ENCODE data around the gene LILRA6.
A peak's percentile ranks its signal among the peaks of the same experiment; 100 is the strongest.
"Not testable (repeated sequence)": the region's sequence is repeated elsewhere in the genome, so short reads cannot be mapped to it uniquely, and the experiment has no call there.

Gene LILRA6

DNA sequence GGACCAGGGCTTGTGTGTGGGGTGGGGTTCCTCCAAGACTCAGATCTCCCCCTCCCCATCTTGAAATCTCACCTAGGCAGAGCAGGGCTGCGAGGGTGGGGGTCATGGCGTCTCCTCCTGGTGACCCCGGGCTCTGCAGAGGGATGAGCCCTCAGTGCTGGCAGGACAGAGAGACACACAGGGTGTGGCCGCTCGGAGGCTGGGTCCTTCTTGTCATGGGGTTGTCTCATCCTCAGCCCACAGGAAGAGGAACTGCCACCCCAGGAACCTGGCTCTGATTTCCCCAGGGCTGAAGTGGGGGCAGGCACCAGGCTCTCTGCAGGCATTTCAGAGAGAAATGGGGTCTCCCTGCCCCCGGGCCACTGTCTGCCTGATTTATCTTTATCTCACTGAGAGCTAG, at the start of gene LILRA6:
LILRA6 (minus strand) TSS at position 145 of the 400 bp plus-strand sequence.
- not testable (repeated sequence) for DNase-seq (ENCODE audit: low read depth in 3 of 3)

DNA sequence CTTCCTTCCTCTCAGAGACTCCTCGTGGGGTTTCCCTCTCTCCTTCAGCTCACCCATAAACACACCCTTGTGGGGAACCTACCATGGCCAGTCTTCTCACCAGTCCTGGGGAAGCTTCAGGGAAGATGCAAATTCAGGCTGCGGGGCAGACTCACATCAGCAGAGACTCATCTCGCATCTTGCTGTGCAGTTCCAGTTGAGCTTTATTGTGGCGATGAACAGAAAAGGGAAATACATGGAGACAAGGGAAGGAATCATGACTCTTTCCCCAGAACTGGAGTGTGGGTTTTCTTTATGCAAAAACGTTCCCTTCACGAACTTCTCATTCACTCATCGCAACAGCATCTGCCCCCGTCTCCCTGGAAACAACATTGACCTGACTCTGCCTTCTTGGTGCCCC, 46.6 kb upstream of the LILRA6 start:
- DNase-seq (ENCODE audit: low read depth in 3 of 3), result not testable (repeated sequence)

DNA sequence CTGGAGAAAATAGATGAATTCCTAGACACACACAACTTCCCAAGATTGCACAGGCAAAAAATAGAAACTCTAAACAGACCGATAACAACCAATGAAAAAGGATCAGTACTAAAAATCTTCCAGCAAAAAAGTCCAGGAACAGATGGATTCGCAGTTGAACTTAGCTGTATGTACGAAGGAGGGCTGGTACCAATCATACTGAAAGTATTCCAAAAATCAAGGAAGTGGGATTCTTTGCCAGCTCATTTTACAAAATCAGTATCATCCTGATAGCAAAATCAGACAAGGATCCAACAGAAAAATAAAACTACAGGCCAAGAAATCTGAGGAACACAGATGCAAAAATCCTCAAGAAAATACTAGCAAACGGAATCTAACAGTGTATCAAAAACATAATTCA, 44.9 kb upstream of the LILRA6 start:
- DNase-seq (ENCODE audit: low read depth in 3 of 3), result no peak

DNA sequence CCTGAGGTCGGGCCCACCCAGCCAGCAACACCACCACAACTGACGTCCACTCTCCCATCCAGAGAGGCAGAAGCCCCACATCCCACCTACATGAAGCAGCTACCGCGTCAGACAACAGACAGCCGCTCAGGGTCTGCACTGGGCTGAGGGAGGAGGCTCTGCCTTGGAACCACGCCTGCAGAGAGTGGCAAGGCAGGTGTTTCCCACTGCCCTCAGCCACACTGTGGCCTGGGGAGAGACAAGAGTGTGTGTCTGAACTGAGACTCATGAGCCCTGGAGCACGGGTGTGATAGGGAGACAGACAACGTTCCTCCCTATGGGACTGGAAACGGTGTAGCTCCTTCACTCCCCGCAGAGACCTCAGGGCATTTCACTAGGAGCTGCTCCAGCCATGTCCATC, 43.7 kb upstream of the LILRA6 start:
- not testable (repeated sequence) for DNase-seq (ENCODE audit: low read depth in 3 of 3)

DNA sequence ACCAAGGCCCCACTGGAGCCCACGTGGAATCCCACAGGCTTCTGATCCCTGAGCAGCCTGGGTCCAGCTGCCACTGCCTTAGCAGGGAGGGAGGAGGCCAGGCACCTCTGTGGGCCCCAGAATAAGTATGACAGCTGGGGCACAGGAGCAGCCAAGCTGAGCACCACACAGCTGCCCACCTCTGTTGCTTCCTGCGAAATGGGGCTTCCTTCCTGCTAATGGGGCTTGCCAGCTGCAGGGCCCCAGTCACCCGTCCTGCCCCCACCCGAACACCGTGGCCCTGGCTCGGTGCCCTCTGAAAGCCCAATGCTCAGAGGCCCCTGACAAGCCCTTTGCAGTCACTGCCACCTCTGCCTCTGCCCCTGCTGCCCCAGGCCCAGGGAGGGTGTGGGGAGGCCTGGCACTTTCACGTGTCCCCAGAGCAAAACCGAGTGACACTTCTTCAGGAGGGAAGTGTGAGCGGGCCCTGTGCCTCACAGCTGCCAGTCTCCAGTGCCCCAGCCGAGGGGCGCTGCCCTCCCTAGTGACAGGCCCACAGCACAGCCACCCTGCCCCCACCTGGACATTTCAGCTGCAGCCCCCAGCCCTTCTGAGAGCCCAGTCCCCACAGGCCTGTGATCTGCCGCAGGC, 43.0 kb upstream of the LILRA6 start:
- not testable (repeated sequence) for DNase-seq (ENCODE audit: low read depth in 3 of 3)

DNA sequence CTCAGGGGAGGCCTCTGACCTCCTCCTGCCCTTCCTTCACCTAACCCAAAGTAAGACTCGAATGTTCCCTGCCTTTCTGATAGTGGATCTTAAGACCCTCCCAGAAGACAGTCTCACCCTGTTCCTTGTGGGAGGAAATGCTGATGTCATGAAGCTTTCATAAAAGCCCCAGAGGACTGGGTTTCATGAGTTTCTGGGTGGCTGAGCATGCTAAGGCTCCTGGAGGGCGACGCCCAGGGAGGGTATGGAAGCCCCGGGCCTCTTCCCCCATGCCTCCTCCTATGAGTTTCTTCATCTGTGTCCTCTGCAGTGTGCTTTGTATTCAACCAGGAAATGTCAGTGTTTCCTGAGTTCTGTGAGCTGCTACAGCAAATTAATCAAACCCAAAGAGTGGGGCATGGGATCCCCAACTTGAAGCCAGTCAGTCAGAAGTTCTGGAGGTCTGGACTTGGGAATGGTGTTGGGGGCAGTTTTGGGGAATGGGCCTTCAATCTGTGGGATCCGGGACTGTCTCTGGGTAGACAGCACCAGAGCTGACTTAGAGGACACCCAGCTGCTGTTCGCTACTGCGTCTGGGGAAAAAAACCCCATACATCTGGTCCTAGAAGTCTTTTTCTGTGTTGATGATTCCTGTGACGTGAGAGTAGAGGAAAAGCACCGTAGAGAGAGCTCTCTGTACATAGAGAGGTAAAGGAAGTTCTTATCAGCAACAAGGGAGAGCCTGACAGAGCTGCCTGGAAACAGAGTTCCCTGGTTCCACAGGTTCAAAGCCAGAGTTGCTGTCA, 40.3 kb upstream of the LILRA6 start:
- DNase-seq (ENCODE audit: low read depth in 3 of 3), result no peak

DNA sequence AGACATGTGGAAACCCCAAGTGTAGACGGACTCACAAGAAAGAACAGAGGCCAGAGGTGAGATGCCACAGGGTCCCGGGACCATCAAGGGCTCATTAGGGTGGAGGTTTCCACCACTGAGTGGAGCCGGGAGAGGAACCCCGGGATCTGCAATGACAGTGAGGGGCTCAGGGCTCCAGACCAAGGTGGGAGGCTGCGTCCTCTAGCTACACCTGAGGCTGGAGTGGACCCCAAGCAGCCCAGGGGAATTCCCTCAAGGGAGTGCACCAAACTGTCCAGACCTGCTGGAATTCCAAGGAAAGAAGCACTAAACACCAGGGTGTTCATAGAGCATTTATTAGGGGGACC, 39.1 kb upstream of the LILRA6 start:
- not testable (repeated sequence) for DNase-seq (ENCODE audit: low read depth in 3 of 3)

DNA sequence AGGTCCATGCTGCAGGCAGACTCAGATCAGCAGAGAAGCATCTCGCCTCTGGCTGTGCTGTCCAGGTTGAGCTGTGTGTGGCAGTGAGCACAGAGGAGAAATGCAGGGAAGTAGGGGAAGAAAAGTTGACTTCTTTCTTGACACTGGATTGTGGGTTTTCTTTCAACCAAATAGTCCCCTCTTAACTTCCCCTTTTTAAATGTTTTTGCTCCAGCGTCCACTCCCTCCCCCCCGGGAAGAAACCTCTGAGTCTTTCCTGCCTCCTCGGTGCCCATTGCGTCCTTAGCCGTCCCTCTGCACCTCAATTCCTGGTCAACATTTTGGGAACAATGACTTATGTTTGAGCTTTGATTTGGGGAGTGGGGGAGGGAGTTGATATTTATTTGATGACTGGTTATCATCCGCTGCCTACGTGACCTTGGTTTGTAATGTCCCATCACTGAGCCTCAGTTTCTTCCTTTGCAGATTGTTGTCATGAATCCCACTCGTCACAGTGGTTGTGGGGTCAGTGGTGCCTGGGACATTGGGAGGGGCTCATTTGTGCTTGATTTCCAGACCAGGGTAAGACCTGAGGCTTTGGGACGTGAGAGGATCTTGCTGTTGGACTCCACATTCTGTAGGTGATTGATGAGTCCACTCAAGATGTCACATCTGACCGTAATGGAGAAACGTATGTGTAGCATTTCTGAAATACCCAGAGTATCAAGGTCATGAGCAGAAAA, 38.6 kb upstream of the LILRA6 start, which contains the start of gene LILRB2:
LILRB2 (minus strand) TSS at position 104 of the 722 bp plus-strand sequence. CDS start 614 bp downstream, outside the sequence.
- no peak for DNase-seq (ENCODE audit: low read depth in 3 of 3)

DNA sequence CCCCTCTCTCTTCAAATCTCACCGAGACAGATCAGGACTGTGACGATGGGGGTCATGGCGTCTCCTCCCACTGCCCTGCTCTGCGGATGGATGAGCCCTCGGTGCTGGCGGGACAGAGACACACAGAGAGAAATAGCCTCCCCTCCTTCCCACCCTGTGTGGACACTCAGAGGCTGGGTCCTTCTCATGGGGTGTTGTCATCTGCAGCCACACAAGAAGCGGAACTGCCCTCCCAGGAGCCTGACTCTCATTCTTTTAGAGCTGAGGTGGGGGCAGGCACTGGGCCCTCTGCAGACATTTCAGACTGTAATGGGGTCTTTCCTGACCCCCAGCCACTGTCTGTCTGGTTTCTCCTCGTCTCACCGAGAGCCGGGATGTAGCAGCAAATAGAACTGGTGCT, 37.9 kb upstream of the LILRA6 start:
- DNase-seq (ENCODE audit: low read depth in 3 of 3), result not testable (repeated sequence)

DNA sequence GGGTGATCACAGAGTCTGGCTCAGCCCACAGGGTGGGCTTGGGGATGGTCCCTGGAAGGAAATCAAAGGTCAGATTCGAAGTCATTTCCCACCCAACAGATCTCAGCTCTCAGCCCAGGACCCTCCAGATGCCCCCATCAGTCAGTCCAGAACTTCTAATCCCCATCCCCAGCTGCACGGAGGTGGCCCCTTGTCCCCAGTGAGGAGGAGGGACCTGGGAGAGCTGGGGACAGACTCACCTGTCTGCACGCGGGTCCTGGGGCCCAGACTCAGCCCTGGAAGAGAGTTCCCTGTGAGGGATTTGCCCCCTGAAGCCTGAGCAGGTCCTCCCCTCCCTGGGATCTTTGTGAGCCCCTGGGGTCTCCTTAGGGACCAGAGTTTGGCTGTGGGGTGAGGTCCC, 37.4 kb upstream of the LILRA6 start:
- DNase-seq (ENCODE audit: low read depth in 3 of 3), result not testable (repeated sequence)

DNA sequence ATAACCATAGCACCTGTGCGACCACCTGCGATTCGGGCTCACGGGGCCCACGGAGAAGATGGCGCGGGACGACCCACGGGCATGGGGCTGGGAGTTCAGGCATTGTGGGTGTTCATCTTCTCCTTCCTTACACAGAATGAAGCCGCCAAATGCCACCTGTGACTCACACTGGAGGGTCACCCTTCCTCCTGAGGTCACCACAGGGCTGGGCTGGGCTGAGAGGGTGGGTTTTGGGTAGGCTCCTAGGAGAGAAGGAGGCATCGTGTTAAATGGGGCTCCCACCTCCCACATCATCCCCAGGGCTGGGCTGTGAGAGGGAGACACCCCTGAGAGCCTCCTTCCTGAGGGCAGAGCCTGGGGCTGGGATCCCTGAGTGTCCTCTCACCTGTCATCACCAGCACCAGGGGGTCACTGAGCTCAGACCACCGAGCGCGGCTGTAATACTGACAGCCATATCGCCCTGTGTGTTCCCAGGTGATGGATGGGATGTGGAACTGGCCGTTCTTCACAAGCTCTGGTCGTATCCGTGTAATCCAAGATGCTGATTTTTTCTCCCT, 36.9 kb upstream of the LILRA6 start:
- no peak for DNase-seq (ENCODE audit: low read depth in 3 of 3)

DNA sequence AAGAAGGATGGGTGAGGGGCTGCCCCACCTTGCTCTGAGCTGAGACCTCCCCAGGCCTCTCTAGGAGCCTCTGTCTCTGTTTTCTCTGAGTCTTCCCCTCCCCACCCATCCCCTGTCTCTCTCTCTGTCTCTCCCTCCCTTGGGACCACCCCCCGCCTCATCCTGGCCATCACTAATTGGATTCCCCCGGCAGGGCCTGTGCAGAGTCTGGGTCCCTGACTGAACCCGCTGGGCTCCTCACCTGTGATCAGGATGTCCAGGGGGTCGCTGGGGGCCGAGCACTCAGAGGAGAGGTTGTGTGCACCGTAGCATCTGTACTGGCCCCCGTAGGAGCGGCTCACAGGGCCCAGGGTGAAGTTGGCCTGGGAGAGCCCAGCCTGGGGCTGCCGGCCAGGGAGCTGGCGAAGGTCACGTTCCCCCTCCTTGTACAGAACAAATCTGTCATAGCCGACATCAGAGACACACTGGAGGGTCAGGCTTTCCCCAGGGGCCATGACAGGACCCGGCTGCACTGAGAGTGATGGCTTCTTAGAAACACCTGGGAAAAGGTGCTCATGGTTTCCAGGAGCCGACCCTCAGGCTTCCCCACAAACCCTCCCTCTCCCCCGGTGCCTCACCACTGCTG, 36.1 kb upstream of the LILRA6 start:
- not testable (repeated sequence) for DNase-seq (ENCODE audit: low read depth in 3 of 3)

DNA sequence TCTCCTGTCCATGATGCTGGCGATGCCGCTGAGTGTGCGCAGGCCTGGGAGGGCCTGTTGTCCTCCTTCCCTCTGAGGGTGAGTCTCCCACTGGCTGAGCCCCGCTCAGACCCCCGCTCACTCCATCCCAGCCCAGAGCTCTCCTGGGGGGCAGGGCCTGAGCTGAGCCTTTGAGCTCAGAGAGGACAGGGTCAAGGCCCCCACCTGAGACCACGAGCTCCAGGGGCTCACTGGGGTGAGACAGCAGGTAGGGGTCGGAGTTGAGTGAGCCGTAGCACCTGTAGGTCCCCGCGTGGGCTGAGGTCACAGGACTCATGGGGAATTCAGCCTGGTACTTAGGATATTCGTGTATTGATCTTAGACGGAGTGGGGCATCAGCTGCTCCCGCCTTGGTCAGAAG, 35.5 kb upstream of the LILRA6 start:
- DNase-seq (ENCODE audit: low read depth in 3 of 3), result not testable (repeated sequence)

DNA sequence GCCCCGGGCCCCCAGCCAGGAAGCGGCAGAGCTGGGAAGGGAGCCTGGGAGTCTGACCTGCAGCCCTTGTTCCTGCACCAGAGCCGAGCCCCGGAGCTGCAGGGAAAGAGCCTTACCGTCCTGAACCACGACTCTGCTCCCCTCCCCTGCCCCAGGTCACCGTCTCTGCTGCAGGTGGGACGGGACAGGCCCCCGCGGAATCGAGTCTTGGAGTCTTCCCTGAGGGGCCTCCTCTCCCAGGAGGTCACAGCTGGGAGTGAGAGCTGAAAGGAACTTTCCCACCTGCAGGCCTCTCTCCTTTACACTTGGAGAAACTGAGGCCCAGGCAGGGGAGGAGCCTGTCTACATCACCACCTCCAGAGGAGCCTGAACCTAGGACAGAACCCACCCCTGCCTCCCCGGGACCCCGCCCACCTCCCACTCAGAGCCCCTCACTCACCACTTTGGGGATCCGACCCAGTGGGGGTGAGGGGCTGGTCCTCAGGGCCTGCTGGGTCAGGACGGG, 34.6 kb upstream of the LILRA6 start:
- DNase-seq (ENCODE audit: low read depth in 3 of 3), result not testable (repeated sequence)

DNA sequence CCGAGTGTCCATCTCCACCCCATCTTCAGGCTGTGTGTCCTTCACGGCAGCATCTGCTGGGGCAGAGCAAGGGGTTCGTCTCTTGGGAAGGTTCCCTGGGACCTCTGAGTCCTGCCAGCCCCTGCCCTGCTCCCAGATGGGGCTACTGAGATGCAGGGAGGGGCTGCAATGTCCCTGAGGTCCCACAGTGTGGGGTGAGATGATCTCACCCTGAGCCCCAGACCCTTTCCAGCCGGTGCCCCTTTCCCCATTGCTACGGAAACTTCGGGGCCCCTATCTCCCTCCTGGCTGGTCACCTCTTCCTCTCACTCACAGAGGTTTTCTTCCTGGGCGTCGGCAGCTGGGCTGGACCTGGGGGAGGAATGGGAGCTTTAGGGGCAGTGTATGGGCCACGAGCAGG, 33.4 kb upstream of the LILRA6 start:
- no peak for DNase-seq (ENCODE audit: low read depth in 3 of 3)

DNA sequence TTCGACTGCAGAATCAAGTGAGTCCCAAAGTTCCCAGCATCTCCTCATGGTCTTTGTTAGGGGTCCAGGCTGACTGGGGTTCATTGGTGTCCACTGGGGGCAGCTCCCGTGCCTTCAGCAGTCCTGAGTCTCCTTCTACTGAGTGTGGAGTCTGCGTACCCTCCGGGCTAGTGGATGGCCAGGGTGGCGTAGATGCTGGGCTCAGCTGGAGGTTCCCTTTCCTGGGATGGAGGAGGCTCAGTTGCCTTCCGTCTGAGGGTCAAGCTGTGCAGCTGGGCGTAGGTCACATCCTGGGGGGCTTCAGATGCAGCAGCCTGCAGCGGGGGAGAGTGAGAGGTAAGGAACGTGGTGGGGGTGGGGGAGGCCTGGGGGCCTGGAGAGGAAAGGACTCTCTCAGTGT, 31.9 kb upstream of the LILRA6 start:
- not testable (repeated sequence) for DNase-seq (ENCODE audit: low read depth in 3 of 3)

DNA sequence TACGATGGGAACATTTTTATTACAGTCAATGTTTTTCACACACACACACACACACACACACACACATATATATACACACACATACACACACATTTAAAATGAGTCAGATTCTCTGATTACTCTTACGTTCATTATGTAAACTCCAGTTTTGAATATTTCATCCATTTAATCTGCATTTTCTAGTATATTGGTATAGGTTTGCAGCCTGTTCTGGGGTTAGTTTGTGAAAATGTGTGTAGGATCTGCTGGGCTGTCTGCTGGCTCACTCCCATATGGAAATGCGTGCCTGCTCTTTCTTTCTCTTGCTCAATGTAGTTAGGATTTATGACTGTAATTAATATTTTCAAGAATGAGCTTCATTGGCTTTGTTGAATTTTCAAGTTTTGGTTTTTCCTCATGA, 31.2 kb upstream of the LILRA6 start:
- no peak for DNase-seq (ENCODE audit: low read depth in 3 of 3)

DNA sequence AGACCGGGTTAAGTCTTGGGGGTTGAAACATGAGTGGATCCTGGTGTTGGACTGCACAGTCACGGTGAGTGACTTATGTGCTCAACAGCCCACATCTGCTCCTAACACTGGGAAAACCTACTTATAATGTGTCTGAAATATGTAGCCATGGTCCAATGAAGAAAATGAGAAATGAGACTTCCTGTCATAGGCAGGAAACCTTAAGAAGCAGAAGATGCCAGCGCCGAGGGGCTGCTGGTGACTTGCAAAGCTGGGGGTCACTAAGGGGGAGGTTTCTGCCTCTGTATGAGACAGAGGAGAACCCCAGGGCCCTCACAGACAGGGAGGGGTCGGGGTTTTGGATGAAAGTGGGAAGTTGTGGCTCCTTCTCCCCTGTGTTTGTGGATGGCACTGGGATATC, 29.6 kb upstream of the LILRA6 start:
- DNase-seq (ENCODE audit: low read depth in 3 of 3), result not testable (repeated sequence)

DNA sequence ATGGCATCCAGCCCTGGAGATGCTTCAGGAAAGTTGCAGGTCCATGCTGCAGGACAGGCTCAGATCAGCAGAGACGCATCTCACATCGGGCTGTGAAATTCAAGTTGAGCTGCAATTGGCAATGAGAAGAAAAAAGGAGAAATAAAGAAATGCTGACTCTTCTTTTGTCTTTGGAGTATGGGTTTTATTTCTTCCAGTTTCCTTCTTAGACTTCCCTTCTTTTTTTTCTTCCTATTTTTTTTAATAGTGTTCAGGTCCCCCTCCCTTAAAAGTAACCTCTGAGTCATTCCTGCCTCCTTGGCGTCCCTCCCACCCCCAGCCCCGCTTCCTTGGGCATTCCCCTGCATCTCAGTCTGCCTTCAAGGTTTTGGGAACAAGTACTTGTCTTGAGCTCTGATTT, 29.0 kb upstream of the LILRA6 start:
- DNase-seq (ENCODE audit: low read depth in 3 of 3), result not testable (repeated sequence)

DNA sequence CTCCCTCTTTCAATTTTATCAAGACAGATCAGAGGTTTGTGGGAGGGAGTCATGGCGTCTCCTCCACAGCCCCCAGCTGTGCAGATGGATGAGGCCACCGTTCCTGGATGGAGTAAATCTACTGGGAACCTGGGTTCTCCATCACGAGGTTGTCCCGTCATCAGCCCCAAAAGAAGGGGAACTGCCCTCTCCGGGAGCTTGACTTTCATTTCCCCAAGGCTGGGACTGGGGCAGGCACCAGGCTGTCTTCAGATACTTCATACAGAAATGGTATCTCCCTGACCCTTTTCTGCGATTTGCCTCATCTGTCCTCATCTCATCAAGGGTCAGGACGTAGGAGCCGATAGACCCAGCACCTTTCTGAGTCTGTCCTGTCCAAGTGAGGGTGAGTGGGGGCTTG, 28.5 kb upstream of the LILRA6 start:
- DNase-seq (ENCODE audit: low read depth in 3 of 3), result no peak

DNA sequence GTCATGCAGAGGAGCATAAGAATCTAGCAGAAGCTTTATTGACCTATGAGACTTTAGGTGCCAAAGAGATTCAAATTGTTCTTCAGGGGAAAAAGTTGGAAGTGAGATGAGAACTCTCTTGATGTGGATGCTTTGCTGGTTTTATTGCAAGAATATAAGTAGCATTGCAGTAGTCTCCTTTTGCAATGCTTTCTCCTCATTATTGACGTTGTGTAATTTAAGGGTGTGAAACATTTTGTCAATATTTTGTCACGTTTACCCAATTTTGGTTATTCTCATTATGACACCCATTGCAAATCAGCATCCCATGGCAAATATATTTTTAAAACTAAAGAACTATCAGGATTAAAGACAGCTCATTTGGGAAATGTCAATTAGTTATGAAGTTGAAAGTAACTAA, 26.3 kb upstream of the LILRA6 start:
- no peak for DNase-seq (ENCODE audit: low read depth in 3 of 3)

DNA sequence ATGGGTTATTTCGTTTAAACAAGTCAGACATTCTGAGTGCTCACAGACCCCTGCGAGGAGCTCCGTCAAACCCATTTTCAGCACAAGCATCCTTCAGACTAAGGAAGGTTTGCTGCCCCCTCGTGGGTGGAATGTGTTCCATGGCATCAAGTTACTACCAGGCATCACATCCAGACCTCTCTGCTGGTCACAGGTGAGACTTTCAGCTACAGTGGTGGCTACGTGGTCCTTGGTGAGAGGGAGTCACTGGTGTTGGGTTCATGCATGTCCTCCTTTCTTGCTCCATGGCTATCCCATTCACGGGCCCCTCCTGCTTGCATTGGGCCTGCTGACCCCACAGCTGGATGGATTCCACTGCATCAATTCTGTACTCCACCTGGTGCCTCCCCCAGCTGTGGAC, 23.5 kb upstream of the LILRA6 start:
- peak; percentile 45 to 76 (median 47) for DNase-seq (ENCODE audit: low read depth in 3 of 3)

Data from stimulated activated CD4-positive, alpha-beta T cell treated with anti-CD3 and anti-CD28 coated beads, TNF-alpha, amount 100 ng/mL, for 24 hours (primary cell).